Brain pericyte (primary cell): ENCODE measurements around the gene HOXB8.

Source experiments
- DNase-seq: peaks from one replicate; pipeline ENCODE4 v3.0.0-alpha.2; 2012; ENCODE audit warnings: low read depth, low spot score

The HOXB8 gene

DNA sequence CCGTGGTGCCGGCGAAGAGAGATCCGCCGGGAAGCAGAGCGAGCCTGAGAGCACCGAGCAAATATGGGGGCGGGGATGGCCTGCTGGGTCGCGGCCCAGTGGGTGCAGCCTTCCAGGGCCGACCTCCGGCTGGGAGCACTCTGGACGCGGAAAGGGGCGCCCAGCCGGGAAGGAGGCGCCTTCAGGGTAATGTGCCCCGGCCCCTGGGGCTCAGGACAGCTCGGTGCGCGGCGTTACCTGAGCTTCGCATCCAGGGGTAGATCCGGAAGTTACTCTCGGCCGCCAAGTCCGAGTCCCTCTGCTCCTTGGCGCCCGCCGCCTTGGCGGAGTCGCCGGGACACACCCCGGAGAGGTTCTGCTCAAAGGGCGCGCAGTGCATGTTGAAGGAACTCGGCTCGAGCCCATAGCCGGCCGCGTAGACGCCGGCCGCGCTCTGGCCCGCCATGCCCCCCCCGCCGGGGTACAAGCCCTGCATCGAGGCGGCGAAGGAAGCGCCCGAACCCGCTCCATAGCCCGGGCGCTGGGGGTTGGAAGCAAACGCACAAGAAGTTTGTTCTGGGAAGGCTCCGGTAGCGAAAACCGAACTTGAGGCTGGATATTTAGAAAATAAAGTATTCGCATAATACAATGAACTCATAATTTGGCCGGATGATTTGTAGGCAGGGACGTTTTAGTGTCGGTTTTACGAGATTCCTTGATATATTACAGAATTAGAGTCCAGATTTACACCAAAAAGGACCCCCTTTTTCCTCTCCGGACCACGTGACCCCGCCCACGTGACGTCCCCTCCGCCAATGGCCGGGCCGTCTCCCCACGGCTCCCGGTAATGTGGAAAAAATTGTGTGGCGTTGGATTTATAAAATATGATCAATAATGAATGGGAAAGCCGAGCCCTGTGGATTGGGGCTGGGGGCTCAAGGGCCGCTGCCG is 4.5 kb downstream of the HOXB8 start, which contains the start of gene HOXB7:
Gene HOXB7, minus strand, starts transcription at position 736 of the 930 bp plus-strand sequence. Its CDS starts 99 bp downstream, at position 637.
- no peak for DNase-seq

DNA sequence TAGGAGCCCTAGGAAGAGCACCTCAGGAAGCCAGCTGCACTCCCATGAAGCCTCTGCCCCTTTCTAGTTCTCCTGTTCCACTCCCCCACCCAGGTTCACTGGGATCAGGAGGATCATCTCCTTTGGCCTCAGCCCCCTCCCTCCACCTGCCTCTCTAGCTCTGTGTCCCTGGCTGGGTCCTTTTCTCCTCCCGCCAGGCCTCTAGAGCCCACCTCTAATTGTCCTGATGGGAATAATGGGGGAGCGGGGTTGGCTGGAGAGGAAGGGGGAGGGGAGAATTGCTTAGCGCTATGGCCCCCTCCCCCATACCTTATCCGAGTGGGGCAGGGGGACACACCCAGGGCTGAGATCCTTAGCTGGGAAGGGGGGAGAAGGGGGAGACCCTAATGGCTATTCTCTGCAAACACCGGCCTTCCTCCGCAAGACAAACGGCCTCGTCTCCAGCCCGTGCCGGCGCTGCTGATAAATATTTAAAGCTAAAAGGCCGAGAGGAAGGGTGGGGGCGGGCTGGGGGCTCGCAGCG is 5.3 kb downstream of the HOXB8 start:
- DNase-seq: no peak

DNA sequence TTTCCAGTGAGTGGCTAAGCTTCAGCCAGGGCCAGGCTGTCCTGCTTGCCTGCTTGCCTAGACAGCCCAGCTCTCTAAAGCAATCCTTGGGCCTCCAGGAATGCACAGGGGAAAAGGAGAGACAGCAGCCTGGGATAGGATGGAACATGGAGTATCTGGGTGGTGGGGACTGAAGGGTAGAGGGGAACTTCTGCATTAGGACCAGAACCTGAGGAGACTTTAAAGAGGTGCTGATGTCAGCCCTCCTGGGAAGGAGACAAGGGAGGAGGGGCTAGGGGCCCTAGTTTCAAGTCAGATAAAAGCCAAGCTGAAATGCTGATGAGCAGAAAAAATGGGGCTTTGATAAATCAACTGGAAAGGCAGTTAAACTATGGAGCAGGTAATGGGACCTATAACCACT is 6.1 kb downstream of the HOXB8 start:
- DNase-seq: no peak

DNA sequence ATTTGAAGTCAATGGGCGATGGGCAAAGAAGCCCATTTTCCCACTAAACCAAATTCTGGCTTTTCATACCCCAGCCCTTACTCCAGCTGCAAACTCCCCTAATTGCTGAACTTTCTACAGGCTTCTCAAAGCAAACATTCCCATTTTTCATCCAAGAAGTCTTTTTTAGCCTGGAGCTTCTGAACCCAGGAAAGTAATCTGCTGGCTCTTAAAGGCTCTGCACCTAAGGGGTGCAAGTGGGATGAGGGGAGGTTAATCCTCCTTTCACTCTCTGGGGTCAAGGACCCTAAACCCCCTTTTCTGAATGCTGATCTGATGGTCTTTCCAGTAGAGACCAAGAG is 6.6 kb downstream of the HOXB8 start:
- DNase-seq: no peak

DNA sequence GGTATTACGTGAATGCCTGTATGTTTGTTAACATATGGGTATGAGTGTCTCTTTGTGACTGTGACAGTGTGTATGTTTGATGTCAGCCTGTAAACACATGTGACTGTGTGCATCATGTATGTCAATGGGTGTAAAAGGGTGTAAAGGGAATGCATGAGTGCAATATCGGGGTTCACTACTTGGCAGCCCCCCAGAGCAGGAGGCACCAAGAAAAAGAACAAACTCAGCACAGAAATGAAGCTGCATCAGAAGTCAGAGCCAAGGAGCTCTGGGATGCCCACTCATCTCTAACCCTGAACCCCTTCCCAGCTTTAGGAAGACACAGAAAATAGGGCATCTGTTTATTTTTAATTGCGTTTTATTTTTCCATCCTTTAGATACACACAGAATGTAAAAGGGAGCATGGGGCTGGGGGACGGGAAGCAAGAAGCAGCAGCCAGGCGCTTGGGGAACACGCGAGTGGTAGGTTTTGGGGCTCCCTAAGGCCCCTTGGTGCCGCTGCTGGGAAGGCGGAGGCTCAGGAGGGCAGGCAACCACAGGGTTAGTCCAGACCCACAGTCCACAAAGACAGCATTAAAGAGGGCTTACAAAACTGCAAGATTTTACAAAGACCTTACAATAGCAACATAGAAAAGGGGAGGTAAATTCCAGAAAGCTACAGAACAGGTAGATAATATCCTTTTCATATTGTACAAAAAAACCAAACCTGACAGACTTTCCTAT is 8.0 kb downstream of the HOXB8 start:
- DNase-seq: no peak

DNA sequence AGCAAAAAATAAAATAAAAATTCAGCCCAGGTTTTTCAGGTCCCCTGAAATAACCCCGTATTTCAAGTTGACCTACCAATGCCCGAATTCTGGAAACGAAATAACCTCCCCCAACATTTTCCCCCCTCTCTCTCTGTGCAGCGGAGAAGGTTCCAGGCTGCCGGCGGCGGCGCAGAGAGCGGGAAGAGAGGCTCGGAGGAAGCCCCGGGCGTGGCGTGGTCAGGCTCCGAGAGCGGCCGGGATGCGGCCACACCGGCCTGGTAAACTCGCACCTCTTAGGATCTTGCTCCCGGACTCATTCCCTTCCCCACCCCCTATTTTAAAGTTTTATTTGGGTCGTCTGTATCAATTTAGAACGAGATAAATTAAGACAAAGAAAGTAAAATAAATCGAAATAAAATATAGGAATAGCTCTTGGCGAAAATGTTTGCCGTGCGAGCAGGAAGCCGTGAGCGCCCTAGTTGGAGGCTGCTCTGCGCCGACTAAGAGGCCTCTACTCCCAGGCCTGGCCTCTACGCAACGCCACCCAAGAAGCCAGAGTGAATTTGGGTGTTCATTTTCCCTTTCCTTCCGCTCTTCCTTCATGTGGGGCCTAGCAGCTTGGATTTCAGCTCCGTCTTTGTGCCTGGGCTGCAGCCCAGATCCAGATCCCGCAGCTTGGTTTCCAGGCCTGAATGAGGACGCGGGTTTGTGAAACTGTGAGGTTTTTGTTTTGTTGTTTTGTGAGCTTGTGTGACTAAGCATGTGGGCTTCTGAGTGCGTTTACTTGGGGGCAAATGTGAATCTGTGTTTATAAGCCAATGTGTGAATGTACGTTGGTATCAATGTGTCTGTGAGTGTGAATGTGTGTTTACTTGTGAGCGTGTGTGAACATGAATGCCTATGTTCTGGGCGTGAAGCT is 8.9 kb downstream of the HOXB8 start:
- no peak for DNase-seq

DNA sequence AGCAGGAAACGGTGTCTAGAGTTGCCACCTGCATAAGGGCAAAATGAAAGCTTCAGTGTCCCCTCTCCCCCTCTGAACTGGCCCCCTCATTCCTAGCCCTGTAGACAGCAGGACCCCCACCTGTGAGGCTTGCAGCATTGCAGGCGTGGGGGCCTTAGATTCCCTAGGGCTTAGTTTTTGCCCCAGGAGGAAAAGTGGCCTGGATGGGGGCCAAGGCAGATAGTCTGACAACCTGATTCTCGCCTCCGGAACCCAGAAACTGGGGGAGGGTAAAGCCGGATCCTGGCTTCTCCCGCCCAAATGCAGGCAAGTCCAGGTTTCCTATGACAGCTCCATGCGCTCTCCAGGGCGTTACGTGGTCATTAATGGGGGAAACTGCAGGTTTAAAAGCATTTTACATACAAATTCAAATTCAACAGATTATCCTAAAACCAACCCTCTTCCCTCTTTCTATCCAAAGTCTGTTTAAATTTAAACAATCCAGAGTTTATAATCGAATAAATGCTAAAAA is 9.6 kb downstream of the HOXB8 start:
- no peak for DNase-seq

DNA sequence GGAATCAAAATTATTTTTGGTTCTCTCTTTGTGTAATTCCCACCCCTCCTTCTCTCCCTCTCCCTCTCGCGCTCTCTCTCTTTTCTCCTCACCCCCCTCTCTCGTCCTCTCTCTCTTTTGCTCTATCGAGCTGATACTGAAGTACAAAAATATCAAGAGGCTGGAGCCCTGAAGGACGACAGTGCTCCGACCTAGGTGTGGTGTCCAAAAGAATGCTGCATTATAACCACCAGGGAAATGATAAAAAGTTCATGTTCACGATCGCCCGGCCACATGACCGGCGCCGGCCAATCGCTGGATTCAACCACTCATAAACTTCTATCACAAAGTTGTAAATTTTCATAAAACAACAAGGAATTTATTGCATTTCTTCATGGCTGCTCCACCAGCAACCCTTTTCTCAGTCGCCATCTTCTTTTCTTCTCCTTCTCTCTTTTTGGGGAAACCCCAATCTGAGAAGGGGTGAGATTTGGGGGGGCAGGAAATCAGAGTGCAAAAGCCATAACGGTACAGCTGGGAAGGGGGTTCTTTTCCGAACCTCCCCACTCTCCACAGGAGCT is 10.2 kb downstream of the HOXB8 start, which contains the start of gene HOXB6:
Gene HOXB6, minus strand, starts transcription at position 217 of the 560 bp plus-strand sequence. CDS start 6,836 bp downstream, outside the sequence.
- no peak for DNase-seq

DNA sequence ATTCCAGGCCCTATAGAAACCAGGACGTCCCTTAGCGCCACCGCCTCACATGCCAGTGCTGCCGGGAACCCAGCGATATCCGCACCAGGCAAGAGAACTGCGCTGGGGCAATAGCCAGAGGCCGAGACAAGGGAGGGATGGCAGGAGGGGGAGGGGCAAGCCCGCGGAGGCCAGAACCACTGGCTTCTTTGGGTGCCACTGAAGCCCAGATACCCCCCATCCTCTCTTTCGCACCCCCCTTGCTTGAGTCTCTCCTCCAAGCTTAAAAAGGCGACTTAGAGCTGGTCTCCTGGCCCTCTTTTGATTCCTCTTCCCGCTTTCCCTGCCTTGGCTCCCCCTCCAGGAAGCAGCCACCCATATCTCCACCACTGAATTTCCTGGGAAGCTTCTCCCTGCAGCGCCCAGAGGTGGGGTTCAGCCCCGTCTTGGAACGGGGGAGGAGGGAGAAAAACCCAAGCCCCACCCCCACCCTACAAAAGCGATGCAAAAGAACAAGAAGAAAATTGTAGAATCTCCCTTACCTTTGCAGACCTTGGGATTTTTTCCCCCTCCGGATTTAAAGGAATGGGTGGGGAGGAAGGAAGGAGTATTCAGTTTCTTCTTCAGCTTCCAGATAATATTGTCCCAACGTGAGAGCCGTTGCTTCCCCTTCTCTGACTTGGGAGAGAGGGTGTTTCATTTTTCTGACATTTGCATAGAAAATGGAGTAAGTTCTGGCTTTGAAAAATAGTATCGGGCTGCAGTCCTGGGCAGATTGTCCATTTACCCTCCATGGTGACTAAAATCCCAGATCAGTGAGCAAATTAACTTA is 10.9 kb downstream of the HOXB8 start:
- no peak for DNase-seq

DNA sequence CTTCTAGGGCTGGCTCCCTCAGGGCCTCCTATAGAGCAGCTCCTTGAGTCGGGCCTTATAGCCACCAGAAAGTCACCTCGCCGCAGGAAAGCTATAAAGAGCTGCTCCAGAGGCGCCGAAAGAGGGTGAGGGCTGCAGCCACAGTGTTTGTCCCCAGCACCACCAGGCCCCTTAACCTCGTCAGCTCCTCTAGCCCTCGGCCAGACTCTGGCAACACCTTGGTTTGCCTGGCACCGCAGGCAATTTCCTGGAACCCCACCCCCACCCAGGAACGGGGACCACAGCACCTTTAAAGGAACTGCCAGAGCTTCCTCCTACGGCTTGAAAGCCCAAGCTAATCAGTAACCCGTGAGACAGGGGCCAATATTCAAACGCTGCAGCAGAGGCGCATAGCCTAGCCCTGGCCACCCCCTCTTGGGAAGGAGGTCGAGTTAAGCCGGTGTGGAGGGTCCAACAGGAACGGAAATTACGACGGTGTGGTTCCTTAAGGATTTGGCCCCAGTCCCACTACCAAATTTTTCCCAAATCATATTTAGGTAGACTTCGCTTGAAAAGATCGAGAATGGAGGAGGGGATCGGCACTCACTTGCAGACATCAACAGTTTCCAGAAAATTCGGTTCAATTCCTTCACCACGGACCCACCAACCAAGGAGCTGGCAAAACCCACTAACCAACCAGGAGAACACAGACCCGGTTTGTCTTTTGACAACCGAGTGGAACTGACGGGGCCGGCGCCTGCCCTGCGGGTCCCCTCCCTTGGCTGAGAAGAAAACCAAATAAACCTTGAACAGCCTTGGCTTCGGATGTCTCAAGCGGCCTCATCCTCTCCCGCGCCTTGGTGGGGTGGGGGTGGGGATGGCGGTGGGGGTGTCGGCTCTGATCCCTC is 13.3 kb downstream of the HOXB8 start:
- DNase-seq: no peak

DNA sequence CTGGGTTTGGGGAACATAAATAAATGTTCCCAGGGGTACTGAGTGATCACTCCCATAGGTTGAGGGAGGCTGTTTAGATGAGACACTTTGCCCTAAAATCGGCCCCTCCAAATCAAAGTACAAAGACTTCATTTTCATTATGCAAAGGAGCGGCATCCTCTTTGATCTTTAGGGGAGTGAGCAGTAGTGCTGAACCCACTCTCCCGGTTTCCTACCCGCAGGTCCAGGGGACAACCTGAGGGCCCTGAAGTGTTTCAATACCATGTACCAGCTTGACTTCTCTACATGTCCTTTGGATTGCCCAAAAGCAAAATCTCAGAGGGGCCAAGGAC is 13.9 kb downstream of the HOXB8 start:
- DNase-seq: no peak

DNA sequence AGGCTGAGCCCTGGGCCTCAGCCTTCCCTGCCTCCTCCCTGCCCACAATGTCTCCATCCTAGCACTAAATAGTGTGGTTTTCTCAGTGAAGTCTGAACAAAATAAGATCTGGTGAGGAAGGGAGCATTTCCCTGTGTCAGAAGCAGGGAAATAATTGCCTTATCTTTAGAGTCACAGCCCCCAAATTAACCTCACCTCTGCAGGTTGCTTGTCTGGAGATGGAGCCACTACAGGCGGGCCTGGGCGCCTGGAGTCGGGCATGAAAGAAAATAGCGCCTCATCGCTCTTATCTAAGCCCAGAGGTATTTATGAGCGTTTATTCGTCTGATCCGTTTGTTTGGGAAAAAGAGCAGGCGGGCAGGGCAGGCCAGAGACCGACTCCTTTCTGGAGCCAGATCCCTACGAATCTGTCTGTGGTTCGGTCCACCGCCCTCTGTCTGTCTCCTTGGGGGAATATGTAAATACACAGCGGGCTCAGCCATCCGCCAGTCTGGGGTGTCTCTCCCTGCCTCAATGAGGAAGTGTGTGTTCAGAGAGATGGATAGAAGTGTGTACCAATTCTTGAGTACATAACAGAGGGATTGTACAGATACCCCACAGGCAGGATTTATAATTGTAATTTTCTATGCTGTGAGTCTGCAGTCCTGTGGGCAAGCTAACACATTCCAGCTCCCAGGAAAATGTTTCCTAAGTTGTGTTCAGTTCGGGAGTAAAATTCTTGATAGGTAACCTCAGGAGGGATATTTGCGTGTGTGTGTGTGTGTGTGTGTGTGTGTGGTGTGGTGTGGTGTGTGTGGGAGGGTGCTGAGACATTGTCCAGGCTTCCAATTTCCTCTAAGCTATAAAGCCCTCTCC is 14.6 kb downstream of the HOXB8 start:
- DNase-seq: no peak

DNA sequence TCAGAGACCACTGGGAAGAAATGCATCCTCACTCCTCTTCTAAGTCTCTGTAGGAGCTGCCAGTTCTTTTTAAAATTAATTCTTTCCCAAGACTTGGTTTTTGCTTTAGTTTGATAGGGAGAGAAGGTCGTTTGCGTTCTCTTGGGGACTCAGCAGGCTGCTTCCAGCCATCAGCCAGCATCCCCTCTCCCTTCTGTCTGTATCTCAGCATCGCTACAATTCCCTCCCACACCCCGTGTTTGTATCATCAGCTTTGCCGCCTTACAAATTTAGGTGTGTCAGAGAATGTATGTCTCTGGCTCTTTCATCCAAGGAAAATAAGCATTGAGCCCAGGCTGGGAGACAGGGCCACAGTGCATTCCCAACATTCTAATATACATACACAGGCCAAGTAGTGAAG is 15.7 kb downstream of the HOXB8 start:
- no peak for DNase-seq

DNA sequence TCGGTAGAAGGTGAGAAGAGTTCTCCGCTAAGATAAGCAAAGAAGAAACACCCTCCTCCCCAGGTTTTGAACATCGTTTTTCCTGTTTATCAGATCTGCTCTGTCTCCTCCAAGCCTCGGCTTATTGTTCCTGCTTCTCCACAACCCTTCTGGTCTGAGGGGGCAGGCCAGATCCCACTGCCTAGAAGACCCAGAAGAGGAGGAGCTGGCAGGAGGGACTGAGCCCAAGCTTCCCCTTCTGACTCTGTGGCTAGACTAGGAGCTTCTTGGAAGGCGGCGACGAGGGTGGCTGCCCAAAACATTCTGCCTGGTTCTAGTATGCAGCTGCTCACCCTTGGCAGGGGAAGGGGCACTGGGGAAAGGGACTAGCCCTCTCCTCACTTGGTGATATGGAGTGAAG is 16.4 kb downstream of the HOXB8 start:
- DNase-seq: no peak

DNA sequence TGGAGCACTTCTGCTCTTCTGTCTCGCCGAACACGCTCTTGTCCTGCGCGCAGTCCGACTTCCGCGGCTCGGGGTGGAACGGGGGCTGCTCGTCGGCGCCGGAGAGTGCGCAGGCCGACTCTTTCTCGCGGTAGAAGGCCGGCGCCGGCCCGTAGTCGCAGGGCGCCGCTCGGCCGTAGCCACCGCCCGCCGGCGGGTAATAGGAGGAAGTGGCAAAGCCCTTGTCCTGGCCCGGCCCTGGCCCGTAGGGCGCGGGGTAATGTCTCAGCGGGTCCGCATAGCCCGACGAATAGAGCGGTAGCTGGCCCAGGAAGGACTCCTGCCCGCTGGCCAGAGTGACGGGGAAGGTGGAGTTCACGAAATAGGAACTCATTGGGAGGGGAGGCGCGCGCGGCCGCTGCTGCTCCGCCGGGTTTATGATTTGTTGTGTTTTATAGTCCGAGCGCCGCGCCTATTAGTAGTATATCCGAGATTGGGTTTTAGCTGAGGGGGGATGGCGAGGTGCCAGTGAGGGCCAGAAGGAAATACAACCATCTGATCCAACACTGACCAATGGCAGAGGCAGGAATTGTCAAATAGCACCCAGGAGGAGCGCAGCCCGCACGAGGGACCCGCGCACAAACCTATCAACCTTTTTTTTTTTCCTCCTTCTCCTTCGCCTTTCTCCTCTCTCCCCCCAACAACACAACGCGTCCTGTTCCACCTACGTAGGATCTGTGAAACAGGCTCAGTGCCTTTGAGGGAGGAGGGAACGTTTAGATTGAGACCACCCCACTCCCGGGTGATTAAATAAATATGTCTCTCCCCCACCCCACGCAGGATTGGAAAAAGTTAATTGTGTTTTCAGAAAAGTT is 17.1 kb downstream of the HOXB8 start:
- DNase-seq: no peak

DNA sequence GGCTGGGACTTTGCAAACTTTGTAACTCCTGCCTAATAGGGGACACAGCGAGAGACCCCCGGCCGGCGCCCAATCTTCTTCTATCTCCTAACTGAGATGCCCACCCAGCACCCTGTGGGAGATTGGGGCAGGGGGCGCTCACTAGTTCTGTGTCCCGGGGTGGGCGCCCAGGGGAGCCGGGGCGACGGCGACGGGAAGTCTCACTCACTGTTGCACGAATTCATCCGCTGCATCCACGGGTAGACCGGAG is 17.6 kb downstream of the HOXB8 start:
- DNase-seq: no peak

DNA sequence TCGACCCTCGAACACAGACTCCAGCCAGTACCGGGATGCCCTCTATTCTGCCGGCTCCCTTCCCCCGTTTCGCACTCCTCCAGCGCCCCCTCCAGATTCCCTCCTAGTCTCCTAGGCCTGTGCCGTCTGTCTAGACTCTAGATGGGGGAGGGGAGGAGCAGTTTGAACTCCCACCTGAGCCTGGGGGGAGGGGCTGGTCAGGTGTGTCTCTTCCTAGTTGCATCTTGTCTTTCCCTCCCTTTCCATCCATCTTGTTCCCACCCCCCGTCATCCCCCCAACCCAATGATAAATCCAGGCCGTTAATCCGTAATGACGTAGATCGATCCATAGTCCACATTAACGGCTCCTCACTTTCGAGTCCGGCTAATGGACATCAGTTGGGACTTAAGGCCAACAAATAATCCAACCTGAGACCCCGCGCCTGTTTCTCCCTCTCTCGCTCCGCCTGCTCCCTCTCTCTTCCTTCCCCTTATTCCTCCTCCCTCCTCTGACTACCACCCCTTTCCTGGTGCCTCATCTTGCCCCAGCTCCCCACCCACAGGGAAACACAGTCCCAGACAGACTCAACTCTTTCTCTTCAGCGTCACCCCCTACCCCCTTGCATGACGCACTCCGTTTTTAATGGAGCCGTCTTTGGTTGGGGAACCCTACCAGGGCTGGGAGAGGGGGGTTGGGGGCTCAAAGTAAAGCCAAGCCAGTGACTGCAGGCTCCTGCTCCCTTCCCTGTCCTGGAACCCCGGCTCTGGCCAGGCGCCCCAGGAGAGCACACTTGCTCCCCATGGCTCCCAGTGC is 18.2 kb downstream of the HOXB8 start:
- DNase-seq: no peak
